ENCODE data around the gene NBAS.

DNA sequence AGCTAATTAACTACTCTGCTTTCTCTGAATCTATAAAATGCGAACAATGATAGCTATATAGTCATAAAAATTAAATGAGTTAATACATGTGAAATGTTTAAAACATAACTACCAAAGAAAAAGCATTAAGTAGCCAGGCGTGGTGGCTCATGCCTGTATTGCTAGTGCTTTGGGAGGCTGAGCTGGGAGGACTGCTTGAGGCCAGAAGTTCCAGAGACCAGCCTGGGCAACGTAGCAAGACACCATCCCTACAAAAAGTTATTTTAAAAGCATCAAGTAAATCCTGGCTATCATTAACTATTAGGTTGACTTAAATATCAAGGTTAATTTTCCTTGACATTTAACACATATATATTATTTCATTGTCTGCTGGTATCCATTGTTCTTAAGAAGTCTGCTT is 152.4 kb downstream of the NBAS start:
- TF ChIP-seq SP5 (CRISPR knock-in tag; IDR thresholded peaks at IDR 0.05; ENCODE audit: borderline replicate concordance, low read depth) = no peak
- TF ChIP-seq ZNF839 (CRISPR knock-in tag; IDR thresholded peaks at IDR 0.05; ENCODE audit: borderline replicate concordance) = no peak
- TF ChIP-seq POLR2AphosphoS5 (IDR thresholded peaks at IDR 0.05; ENCODE audit: low read depth, low read length) = no peak
- TF ChIP-seq, protein P1, sequence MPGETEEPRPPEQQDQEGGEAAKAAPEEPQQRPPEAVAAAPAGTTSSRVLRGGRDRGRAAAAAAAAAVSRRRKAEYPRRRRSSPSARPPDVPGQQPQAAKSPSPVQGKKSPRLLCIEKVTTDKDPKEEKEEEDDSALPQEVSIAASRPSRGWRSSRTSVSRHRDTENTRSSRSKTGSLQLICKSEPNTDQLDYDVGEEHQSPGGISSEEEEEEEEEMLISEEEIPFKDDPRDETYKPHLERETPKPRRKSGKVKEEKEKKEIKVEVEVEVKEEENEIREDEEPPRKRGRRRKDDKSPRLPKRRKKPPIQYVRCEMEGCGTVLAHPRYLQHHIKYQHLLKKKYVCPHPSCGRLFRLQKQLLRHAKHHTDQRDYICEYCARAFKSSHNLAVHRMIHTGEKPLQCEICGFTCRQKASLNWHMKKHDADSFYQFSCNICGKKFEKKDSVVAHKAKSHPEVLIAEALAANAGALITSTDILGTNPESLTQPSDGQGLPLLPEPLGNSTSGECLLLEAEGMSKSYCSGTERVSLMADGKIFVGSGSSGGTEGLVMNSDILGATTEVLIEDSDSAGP (CRISPR knock-in tag; IDR thresholded peaks at IDR 0.05; ENCODE audit: borderline replicate concordance) = no peak
- no peak for TF ChIP-seq ZNF3 (CRISPR knock-in tag; IDR thresholded peaks at IDR 0.05)
- TF ChIP-seq, protein P2, sequence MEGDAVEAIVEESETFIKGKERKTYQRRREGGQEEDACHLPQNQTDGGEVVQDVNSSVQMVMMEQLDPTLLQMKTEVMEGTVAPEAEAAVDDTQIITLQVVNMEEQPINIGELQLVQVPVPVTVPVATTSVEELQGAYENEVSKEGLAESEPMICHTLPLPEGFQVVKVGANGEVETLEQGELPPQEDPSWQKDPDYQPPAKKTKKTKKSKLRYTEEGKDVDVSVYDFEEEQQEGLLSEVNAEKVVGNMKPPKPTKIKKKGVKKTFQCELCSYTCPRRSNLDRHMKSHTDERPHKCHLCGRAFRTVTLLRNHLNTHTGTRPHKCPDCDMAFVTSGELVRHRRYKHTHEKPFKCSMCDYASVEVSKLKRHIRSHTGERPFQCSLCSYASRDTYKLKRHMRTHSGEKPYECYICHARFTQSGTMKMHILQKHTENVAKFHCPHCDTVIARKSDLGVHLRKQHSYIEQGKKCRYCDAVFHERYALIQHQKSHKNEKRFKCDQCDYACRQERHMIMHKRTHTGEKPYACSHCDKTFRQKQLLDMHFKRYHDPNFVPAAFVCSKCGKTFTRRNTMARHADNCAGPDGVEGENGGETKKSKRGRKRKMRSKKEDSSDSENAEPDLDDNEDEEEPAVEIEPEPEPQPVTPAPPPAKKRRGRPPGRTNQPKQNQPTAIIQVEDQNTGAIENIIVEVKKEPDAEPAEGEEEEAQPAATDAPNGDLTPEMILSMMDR (CRISPR knock-in tag; IDR thresholded peaks at IDR 0.05) = no peak
- TF ChIP-seq CEBPG (CRISPR knock-in tag; IDR thresholded peaks at IDR 0.05) = no peak

Measured in HepG2 (cell line).